Liver (tissue), 9 donors: Measurements from ENCODE around the gene MTIF3. TPM values are rescaled to one million over a fixed set of nuclear protein-coding genes. Genes with fewer than 3 reads are reported as not detected.

Source experiments
- DNase-seq: peaks from one replicate; pipeline ENCODE4 v3.0.0-alpha.2; 2017; ENCODE audit warnings: low spot score
- H3K27ac ChIP-seq, 2 donors: one replicate each; pipeline ENCODE4 v1.7.0; 2013; ENCODE audit warnings: inconsistent platforms in 2 of 2, low read length in 2 of 2, control low read depth in 1 of 2, low read depth in 1 of 2, mild to moderate bottlenecking in 1 of 2
- H3K27me3 ChIP-seq, 4 donors: one replicate each; pipeline versions ENCODE4 v1.6.1 to v1.7.0; 2013; ENCODE audit warnings: low read length in 3 of 4, inconsistent platforms in 1 of 4, mild to moderate bottlenecking in 1 of 4, moderate library complexity in 1 of 4; ENCODE audit not compliant: control insufficient read depth in 4 of 4, insufficient read depth in 4 of 4
- H3K36me3 ChIP-seq, 4 donors: one replicate each; pipeline versions ENCODE4 v1.6.1 to v1.7.0; 2013; ENCODE audit warnings: low read length in 3 of 4, mild to moderate bottlenecking in 3 of 4, low read depth in 1 of 4, moderate library complexity in 1 of 4; ENCODE audit not compliant: control insufficient read depth in 4 of 4, insufficient read depth in 3 of 4
- H3K4me1 ChIP-seq, 4 donors: one replicate each; pipeline versions ENCODE4 v1.6.1 to v1.7.0; 2013; ENCODE audit warnings: low read length in 3 of 4, mild to moderate bottlenecking in 3 of 4, moderate library complexity in 1 of 4; ENCODE audit not compliant: control insufficient read depth in 4 of 4, insufficient read depth in 4 of 4
- H3K4me3 ChIP-seq, 3 donors: one replicate each; pipeline versions ENCODE4 v1.6.1 to v1.7.0; 2013; ENCODE audit warnings: low read length in 3 of 3, control low read depth in 1 of 3, low read depth in 1 of 3, mild to moderate bottlenecking in 1 of 3
- H3K9ac ChIP-seq, 2 donors: one replicate each; pipeline ENCODE4 v1.7.0; 2013; ENCODE audit warnings: low read length in 2 of 2, mild to moderate bottlenecking in 2 of 2, moderate library complexity in 2 of 2, control low read depth in 1 of 2, low read depth in 1 of 2
- H3K9me3 ChIP-seq, 4 donors: one replicate each; pipeline versions ENCODE4 v1.6.1 to v1.7.0; 2013; ENCODE audit warnings: low read length in 3 of 4; ENCODE audit not compliant: control insufficient read depth in 4 of 4
- CTCF ChIP-seq: fragments of 150-350 bp; IDR thresholded peaks from 2 replicates; pipeline ENCODE4 v1.5.1; 2017; ENCODE audit warnings: improper control_type of control experiment, low read depth, low read length; ENCODE audit not compliant: missing input control
- EGR1 ChIP-seq, 2 donors: IDR thresholded peaks; 2 replicates each; pipeline ENCODE4 v1.6.1; 2016 to 2018; ENCODE audit warnings: antibody characterized with exemption in 2 of 2, low read depth in 2 of 2
- FOXA1 ChIP-seq: IDR thresholded peaks from 2 replicates; pipeline ENCODE4 v1.6.1; 2016; ENCODE audit warnings: antibody characterized with exemption
- FOXA2 ChIP-seq: IDR thresholded peaks from 2 replicates; pipeline ENCODE4 v1.6.1; 2016; ENCODE audit warnings: antibody characterized with exemption
- HNF4A ChIP-seq, 2 donors: conservative IDR thresholded peaks; 2 replicates each; pipeline ENCODE4 v1.6.1; 2016; ENCODE audit warnings: antibody characterized with exemption in 2 of 2, mild to moderate bottlenecking in 2 of 2
- HNF4G ChIP-seq: IDR thresholded peaks from 2 replicates; pipeline ENCODE4 v1.6.1; 2016; ENCODE audit warnings: antibody characterized with exemption
- JUND ChIP-seq, 2 donors: IDR thresholded peaks; 2 replicates each; pipeline ENCODE4 v1.6.1; 2016; ENCODE audit warnings: antibody characterized with exemption in 2 of 2
- NR2F2 ChIP-seq: IDR thresholded peaks from 2 replicates; pipeline ENCODE4 v1.6.1; 2016; ENCODE audit warnings: antibody characterized with exemption
- RAD21 ChIP-seq, 2 donors: IDR thresholded peaks; 2 replicates each; pipeline ENCODE4 v1.6.1; 2016; ENCODE audit warnings: antibody characterized with exemption in 2 of 2, mild to moderate bottlenecking in 2 of 2
- REST ChIP-seq: IDR thresholded peaks from 2 replicates; pipeline ENCODE4 v1.6.1; 2016; ENCODE audit warnings: antibody characterized with exemption, mild to moderate bottlenecking
- RXRA ChIP-seq, 2 donors: IDR thresholded peaks; 2 replicates each; pipeline ENCODE4 v1.6.1; 2017 to 2018; ENCODE audit warnings: antibody characterized with exemption in 2 of 2, mild to moderate bottlenecking in 1 of 2
- SP1 ChIP-seq: IDR thresholded peaks from 2 replicates; pipeline ENCODE4 v1.6.1; 2018; ENCODE audit warnings: antibody characterized with exemption, mild to moderate bottlenecking
- TAF1 ChIP-seq: conservative IDR thresholded peaks from 2 replicates; pipeline ENCODE4 v1.6.1; 2016; ENCODE audit warnings: antibody characterized with exemption, mild to moderate bottlenecking
- YY1 ChIP-seq: IDR thresholded peaks from 2 replicates; pipeline ENCODE4 v1.6.1; 2016; ENCODE audit warnings: antibody characterized with exemption, mild to moderate bottlenecking
- whole genome bisulfite sequencing: extraction: QIAGEN DNeasy Blood & Tissue Kit; methylation state at CpG from one replicate; pipeline ENCODE4 v1.1.7; 2013; 5-methylcytosine and 5-hydroxymethylcytosine counted together
- polyA plus RNA-seq, 2 donors: library from polyadenylated mRNA; stranded (reverse) in 1 of 2; unstranded in 1 of 2; fragments of 200-250 nt in 1 of 2; fragments of >200 nt in 1 of 2; fragmentation: Nextera tagmentation in 1 of 2; extraction: Ambion mirVana in 1 of 2; gene quantifications; one replicate each; pipeline versions ENCODE4 v1.2.1 to v1.2.3, GENCODE V29; 2013 to 2015
- total RNA-seq, 2 donors: library from RNA; depleted of rRNA; stranded (reverse); fragments of >200 nt; gene quantifications; one replicate each; pipeline ENCODE4 v1.2.3, GENCODE V29; 2014
- TF ChIP-seq, protein P1 (sequence below): IDR thresholded peaks from 2 replicates; pipeline ENCODE4 v1.6.1; 2016; ENCODE audit warnings: antibody characterized with exemption
- TF ChIP-seq, protein P2 (sequence below): IDR thresholded peaks from 2 replicates; pipeline ENCODE4 v1.6.1; 2016; ENCODE audit warnings: antibody characterized with exemption
- donor health status: healthy.
- donor health status: healthy.
- donor health status: healthy.
- donor health status: healthy.
- donor health status: healthy.

The MTIF3 gene
- total and polyA plus RNA-seq, 4 donors, result 28.0 to 62.1 (median 32.8) TPM

- no peak for DNase-seq
- Histone ChIP-seq H3K36me3 (no peaks in the 10 kb centered on the region), H3K9me3 (no peaks in the 10 kb centered on the region), H3K4me1 (peaks cover 0 to 7% (median 0%) of the 10 kb centered on the region in 4 donors), H3K27me3 (no peaks in the 10 kb centered on the region), H3K4me3 (no peak overlapping the region), H3K9ac (no peak overlapping the region), H3K27ac (no peak overlapping the region)
- TF ChIP-seq, protein P1, sequence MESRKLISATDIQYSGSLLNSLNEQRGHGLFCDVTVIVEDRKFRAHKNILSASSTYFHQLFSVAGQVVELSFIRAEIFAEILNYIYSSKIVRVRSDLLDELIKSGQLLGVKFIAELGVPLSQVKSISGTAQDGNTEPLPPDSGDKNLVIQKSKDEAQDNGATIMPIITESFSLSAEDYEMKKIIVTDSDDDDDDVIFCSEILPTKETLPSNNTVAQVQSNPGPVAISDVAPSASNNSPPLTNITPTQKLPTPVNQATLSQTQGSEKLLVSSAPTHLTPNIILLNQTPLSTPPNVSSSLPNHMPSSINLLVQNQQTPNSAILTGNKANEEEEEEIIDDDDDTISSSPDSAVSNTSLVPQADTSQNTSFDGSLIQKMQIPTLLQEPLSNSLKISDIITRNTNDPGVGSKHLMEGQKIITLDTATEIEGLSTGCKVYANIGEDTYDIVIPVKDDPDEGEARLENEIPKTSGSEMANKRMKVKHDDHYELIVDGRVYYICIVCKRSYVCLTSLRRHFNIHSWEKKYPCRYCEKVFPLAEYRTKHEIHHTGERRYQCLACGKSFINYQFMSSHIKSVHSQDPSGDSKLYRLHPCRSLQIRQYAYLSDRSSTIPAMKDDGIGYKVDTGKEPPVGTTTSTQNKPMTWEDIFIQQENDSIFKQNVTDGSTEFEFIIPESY, result no peak
- 82% methylated on average over 3 of the region's 3 CpGs for WGBS
These were observed 39.0 kb downstream of the MTIF3 start for GRCh38 chr13:27411341-27411740.

- no peaks in the 10 kb centered on the region for H3K36me3 ChIP-seq
- no peaks in the 10 kb centered on the region for H3K27me3 ChIP-seq
- H3K4me1 ChIP-seq, result peaks cover 3 to 29% (median 19%) of the 10 kb centered on the region in 4 donors
- no peaks in the 10 kb centered on the region for H3K9me3 ChIP-seq
- no peak for DNase-seq
- no peak overlapping the region for H3K4me3 ChIP-seq
- TF ChIP-seq RAD21 (IDR thresholded peaks at IDR 0.05), result no peak
- TF ChIP-seq HNF4A (conservative IDR thresholded peaks at IDR 0.05), result no peak
- no peak for TF ChIP-seq RXRA (IDR thresholded peaks at IDR 0.05)
- TF ChIP-seq, protein P1, result no peak
- no peak for TF ChIP-seq FOXA1
- TF ChIP-seq NR2F2, result no peak
- no peak for TF ChIP-seq EGR1 (IDR thresholded peaks at IDR 0.05; ENCODE audit: low read depth in 2 of 2)
- TF ChIP-seq TAF1, result no peak
- TF ChIP-seq REST, result no peak
- no peak for TF ChIP-seq HNF4G
- no peak for TF ChIP-seq CTCF
- TF ChIP-seq FOXA2, result no peak
- TF ChIP-seq SP1, result no peak
- no peak for TF ChIP-seq JUND (IDR thresholded peaks at IDR 0.05)
- TF ChIP-seq YY1, result no peak
- TF ChIP-seq, protein P2, sequence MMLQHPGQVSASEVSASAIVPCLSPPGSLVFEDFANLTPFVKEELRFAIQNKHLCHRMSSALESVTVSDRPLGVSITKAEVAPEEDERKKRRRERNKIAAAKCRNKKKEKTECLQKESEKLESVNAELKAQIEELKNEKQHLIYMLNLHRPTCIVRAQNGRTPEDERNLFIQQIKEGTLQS, result no peak
- H3K9ac ChIP-seq, result no peak overlapping the region
- WGBS, result 96% methylated on average over 2 of the region's 2 CpGs
- no peak overlapping the region for H3K27ac ChIP-seq
These were observed 41.4 kb downstream of the MTIF3 start for GRCh38 chr13:27409013-27409412.
